B cell (primary cell): Measurements from ENCODE around the gene POTEC. TPM values are rescaled to one million over a fixed set of nuclear protein-coding genes. Genes with fewer than 3 reads are reported as not detected.
"Not testable (repeated sequence)": the region's sequence is repeated elsewhere in the genome, so short reads cannot be mapped to it uniquely, and the experiment has no call there.

Experiments used
- ATAC-seq: fragments of 200-7000 bp; cut with Tn5 transposase; one replicate; pipeline ENCODE4 v1.10.0; 2021; ENCODE audit warnings: low read depth, mild to moderate bottlenecking, moderate number of reproducible peaks, moderate library complexity
- CTCF ChIA-PET: fragments of 350-600 bp; sonication (Branson Sonifier 250); formaldehyde crosslinking; loops from one replicate; lab custom pipeline; 2021; ENCODE audit warnings: antibody characterized with exemption, inconsistent platforms; lab: Charles Lee
- POLR2A ChIA-PET: fragments of 350-600 bp; sonication (Branson Sonifier 250); formaldehyde crosslinking; loops from one replicate; lab custom pipeline; 2021; ENCODE audit warnings: antibody characterized with exemption; lab: Charles Lee
- DNase-seq: peaks from one replicate; pipeline ENCODE4 v3.0.0; 2013
- H2AFZ ChIP-seq: 2 replicates; pipeline ENCODE4 v1.6.1; 2012; ENCODE audit warnings: mild to moderate bottlenecking, low read depth, low read length; ENCODE audit not compliant: insufficient read depth, poor library complexity, severe bottlenecking
- H3K27ac ChIP-seq, 2 donors: 1 replicate in 1 of 2; 2 replicates in 1 of 2; pipeline ENCODE4 v1.5.1; 2012 to 2013; ENCODE audit warnings: low read length in 2 of 2, mild to moderate bottlenecking in 2 of 2, moderate library complexity in 1 of 2
- H3K27me3 ChIP-seq, 4 experiments: fragments of 200-600 bp in 1 of 4; sonication (generic) in 1 of 4; replicated peaks in 1 of 4; 1 replicate in 2 of 4; 2 replicates in 2 of 4; pipeline versions ENCODE4 v1.6.1 to v1.7.0; 2013 to 2016; ENCODE audit warnings: low read length in 3 of 4, mild to moderate bottlenecking in 2 of 4, mixed read lengths in 1 of 4, moderate library complexity in 1 of 4; ENCODE audit not compliant: insufficient read depth in 4 of 4, control insufficient read depth in 3 of 4; ENCODE audit errors: control extremely low read depth in 1 of 4
- H3K36me3 ChIP-seq, 2 experiments: replicated peaks in 1 of 2; 1 replicate in 1 of 2; 2 replicates in 1 of 2; pipeline versions ENCODE4 v1.6.1 to v1.7.1; 2013; ENCODE audit warnings: low read length in 1 of 2; ENCODE audit not compliant: insufficient read depth in 2 of 2, control insufficient read depth in 1 of 2; ENCODE audit errors: control extremely low read depth in 1 of 2, extremely low read depth in 1 of 2
- H3K4me1 ChIP-seq, 2 donors: fragments of 200-600 bp in 1 of 2; sonication (generic) in 1 of 2; 1 replicate in 1 of 2; 2 replicates in 1 of 2; pipeline versions ENCODE4 v1.5.1 to v1.6.1; 2013 to 2017; ENCODE audit warnings: low read length in 2 of 2; ENCODE audit not compliant: control insufficient read depth in 2 of 2, insufficient read depth in 2 of 2
- H3K4me2 ChIP-seq: replicated peaks from 2 replicates; pipeline ENCODE3; 2012; ENCODE audit warnings: mild to moderate bottlenecking, low read depth, low read length; ENCODE audit not compliant: poor library complexity, severe bottlenecking
- H3K4me3 ChIP-seq, 5 experiments: fragments of 200-600 bp in 1 of 5; sonication (generic) in 1 of 5; 1 replicate in 3 of 5; 2 replicates in 2 of 5; pipeline versions ENCODE4 v1.5.1 to v1.7.0; 2011 to 2016; ENCODE audit warnings: low read length in 4 of 5, mild to moderate bottlenecking in 4 of 5, low read depth in 2 of 5, control low read depth in 1 of 5, moderate library complexity in 1 of 5; ENCODE audit not compliant: insufficient read depth in 1 of 5; ENCODE audit errors: control extremely low read depth in 1 of 5, extremely low read depth in 1 of 5
- H3K79me2 ChIP-seq: fragments of 200-600 bp; sonication (generic); one replicate; pipeline ENCODE4 v1.6.0; 2016; ENCODE audit warnings: low read length; ENCODE audit not compliant: control insufficient read depth, insufficient read depth
- H3K9ac ChIP-seq: fragments of 200-600 bp; sonication (generic); 2 replicates; pipeline ENCODE4 v1.6.1; 2017; ENCODE audit warnings: mild to moderate bottlenecking, low read length, moderate library complexity
- H3K9me3 ChIP-seq, 3 donors: one replicate each; pipeline versions ENCODE4 v1.6.1 to v1.7.1; 2013; ENCODE audit warnings: low read length in 2 of 3; ENCODE audit not compliant: control insufficient read depth in 2 of 3, insufficient read depth in 1 of 3; ENCODE audit errors: control extremely low read depth in 1 of 3
- H4K20me1 ChIP-seq: 2 replicates; pipeline ENCODE4 v1.6.0; 2012; ENCODE audit warnings: mild to moderate bottlenecking, low read length; ENCODE audit not compliant: insufficient read depth, control insufficient read depth, poor library complexity, severe bottlenecking
- H3K27ac Mint-ChIP-seq: one replicate; pipeline ENCODE4 v1.8.0; 2021; ENCODE audit warnings: mixed read lengths
- H3K27me3 Mint-ChIP-seq: one replicate; pipeline ENCODE4 v1.8.0; 2021; ENCODE audit warnings: mixed read lengths
- H3K4me1 Mint-ChIP-seq: one replicate; pipeline ENCODE4 v1.8.0; 2021; ENCODE audit warnings: mixed read lengths
- H3K4me3 Mint-ChIP-seq: one replicate; pipeline ENCODE4 v1.8.0; 2021; ENCODE audit warnings: mixed read lengths
- H3K9me3 Mint-ChIP-seq: one replicate; pipeline ENCODE4 v1.8.0; 2022; ENCODE audit warnings: mixed read lengths; ENCODE audit not compliant: insufficient read depth
- CTCF ChIP-seq: fragments of 200-600 bp; IDR thresholded peaks from one replicate; pipeline ENCODE4 v1.8.0; 2022; ENCODE audit warnings: antibody characterized with exemption, mild to moderate bottlenecking
- WGBS: methylation state at CpG from one replicate; pipeline ENCODE4 v1.1.5; 2013; ENCODE audit warnings: missing lambda C conversion rate; ENCODE audit not compliant: insufficient coverage; 5-methylcytosine and 5-hydroxymethylcytosine counted together
- intact Hi-C: fragments of 100-400 bp; cut with micrococcal nuclease; formaldehyde crosslinking; loops from one replicate; pipeline ENCODE4 v1.10.0; 2022
- polyA minus RNA-seq: library from RNA; depleted of rRNA, polyadenylated mRNA; stranded (reverse); fragments of >200 nt; gene quantifications from 2 replicates; pipeline ENCODE4 v1.2.3, GENCODE V29; 2012
- polyA plus RNA-seq: library from polyadenylated mRNA; depleted of rRNA; stranded (reverse); fragments of >200 nt; gene quantifications from 2 replicates; pipeline ENCODE4 v1.2.3, GENCODE V29; 2012
- total RNA-seq, 2 donors: library from RNA; stranded (reverse); fragments of 120-200 nt in 1 of 2; gene quantifications; 1 replicate in 1 of 2; 2 replicates in 1 of 2; pipeline versions ENCODE4 v1.2.3 to v1.2.4, GENCODE V29; 2013 to 2022

POTEC gene
- total RNA-seq (not detected in 2 replicates), polyA plus RNA-seq (not detected in 2 replicates), polyA minus RNA-seq (not detected in 2 replicates)
- not detected for total RNA-seq (2013)

DNA sequence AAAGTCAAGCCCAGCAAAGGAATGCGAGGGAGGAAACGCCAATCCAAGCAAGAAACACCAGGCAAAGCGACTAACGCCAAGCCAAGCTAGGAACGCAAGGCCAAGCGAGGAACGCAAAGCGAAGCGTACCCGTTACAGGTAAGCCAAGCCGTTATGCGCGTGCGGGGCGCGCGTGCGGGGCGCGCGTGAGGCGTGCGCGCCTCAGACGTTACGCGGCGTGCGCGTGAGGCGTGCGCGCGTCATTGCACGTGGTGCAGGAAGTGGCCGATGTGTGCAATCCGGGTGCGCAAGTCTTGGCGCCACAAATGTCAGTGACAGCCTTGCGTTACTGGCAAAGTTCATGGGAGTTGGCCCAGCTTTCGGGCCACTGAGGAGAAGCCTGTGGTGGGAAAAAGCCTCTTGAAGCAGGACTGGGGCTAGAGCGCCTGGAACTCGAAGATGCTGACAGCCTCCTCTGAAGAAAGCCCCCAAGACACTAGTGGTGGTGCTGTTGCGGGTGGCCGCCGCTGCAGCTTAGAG is at the start of gene POTEC:
TSS of gene POTEC (minus strand) at position 155 of the 519 bp plus-strand sequence. CDS start 454 bp downstream, outside the sequence.
- H3K4me3 ChIP-seq, H3K4me1 ChIP-seq, H3K9me3 Mint-ChIP-seq, H3K9ac ChIP-seq, H3K4me1 Mint-ChIP-seq, H3K79me2 ChIP-seq, ATAC-seq, DNase-seq, H3K9me3 ChIP-seq, H3K36me3 ChIP-seq, H3K27me3 Mint-ChIP-seq, H3K4me3 Mint-ChIP-seq, H3K4me2 ChIP-seq, intact Hi-C loops, H2AFZ ChIP-seq, POLR2A ChIA-PET, CTCF ChIA-PET, H3K27ac ChIP-seq, H3K27ac Mint-ChIP-seq, H3K27me3 ChIP-seq, H4K20me1 ChIP-seq: not testable (repeated sequence)
- 85% methylated on average over 28 of the region's 46 CpGs for WGBS

GRCh38 chr18:14577971-14578370 is 34.6 kb upstream of the POTEC start:
- Histone ChIP-seq H2AFZ (no peak overlapping the region), H3K79me2 (no peaks in the 10 kb centered on the region), H3K9me3 (no peaks in the 10 kb centered on the region), H3K27me3 (no peaks in the 10 kb centered on the region), H3K4me3 (no peak overlapping the region), H3K27ac (no peak overlapping the region), H4K20me1 (no peaks in the 10 kb centered on the region), H3K36me3 (no peaks in the 10 kb centered on the region), H3K4me1 (no peaks in the 10 kb centered on the region), H3K9ac (no peak overlapping the region), H3K4me2 (no peak overlapping the region)
- CTCF ChIA-PET = no interaction called here
- intact Hi-C loops = no loop called here
- Mint-ChIP-seq H3K4me1 (no peaks in the 10 kb centered on the region), H3K27me3 (no peaks in the 10 kb centered on the region), H3K27ac (no peak overlapping the region), H3K4me3 (no peak overlapping the region), H3K9me3 (peaks cover 3% of the 10 kb centered on the region)
- no peak for TF ChIP-seq CTCF
- 73% methylated on average over 3 of the region's 3 CpGs for WGBS
- no peak for ATAC-seq
- no peak for DNase-seq
- POLR2A ChIA-PET = no interaction called here

- H2AFZ ChIP-seq, H3K79me2 ChIP-seq, H3K9me3 Mint-ChIP-seq, ATAC-seq, H4K20me1 ChIP-seq, H3K4me3 ChIP-seq, H3K4me3 Mint-ChIP-seq, H3K36me3 ChIP-seq, intact Hi-C loops, H3K4me1 ChIP-seq, H3K9ac ChIP-seq, POLR2A ChIA-PET, DNase-seq, H3K27ac Mint-ChIP-seq, CTCF ChIA-PET, H3K27me3 ChIP-seq, H3K27ac ChIP-seq, H3K27me3 Mint-ChIP-seq, H3K9me3 ChIP-seq, H3K4me1 Mint-ChIP-seq, H3K4me2 ChIP-seq: not testable (repeated sequence)
- no CpG with 5 or more reads among the region's 2 CpGs for WGBS
Observed at GRCh38 chr18:14559502-14559901, 16.1 kb upstream of the POTEC start.
